T follicular helper cell (primary cell): ENCODE results near the gene TBC1D14.
A peak's percentile ranks its signal among the peaks of the same experiment; 100 is the strongest.
"Not testable (repeated sequence)": the region's sequence is repeated elsewhere in the genome, so short reads cannot be mapped to it uniquely, and the experiment has no call there.

Experiments
- DNase-seq: peaks from one replicate; pipeline ENCODE4 v3.0.0-alpha.2; 2020; ENCODE audit warnings: low read depth

Gene TBC1D14

DNA sequence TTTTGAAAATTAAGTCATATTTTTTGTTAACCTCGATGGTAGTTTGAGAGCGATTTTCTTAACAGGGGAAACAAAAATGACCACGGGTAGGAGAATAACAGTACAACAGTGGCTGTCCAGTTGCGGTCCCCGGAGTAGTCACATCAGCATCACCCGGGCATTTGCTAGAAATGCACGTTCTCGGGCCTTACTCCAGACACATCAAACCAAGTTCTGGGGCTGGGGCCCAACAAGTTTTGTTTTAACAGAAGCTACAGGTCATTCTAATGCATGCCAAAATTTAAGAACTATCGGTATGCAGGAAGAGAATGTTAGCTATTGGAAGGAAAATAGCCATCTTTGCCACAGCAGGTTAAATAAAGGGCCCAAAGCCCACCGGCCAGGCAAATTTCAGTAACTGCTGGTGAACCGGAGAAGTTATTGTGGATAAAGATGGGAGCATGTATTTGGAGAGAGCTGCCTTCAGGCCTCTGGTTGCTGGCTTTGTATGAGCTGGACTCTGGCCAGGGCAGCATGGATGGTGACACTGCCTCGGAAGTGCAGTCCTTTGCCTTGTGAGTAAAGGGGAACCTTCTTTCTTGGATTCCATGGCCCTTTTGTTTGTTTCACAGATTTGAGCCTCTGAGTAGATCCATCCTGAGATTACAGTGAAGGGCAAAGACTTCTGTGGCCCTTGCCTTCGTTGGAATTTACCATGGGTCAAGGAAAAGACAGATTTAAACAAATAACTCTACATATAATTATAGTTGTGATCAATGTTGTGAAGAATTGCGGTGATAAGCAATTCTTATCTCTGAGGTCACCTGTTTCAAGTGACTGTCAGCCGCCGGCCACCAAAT is 62.1 kb downstream of the TBC1D14 start:
- DNase-seq = no peak

DNA sequence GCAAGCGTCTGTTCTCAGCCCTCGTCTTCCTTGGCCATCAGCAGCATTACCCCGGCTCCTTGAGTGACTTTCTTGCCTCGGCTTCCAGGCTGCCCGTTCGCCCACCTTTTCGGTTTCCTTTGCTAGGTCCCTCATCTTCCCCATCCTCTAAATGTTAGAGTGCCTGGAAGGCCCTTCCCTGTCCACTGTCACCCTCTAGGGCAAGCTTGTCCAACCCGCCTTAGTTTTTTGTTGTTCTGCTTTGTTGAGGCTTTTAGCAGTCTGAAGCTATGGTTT is 62.7 kb downstream of the TBC1D14 start:
- DNase-seq = no peak

DNA sequence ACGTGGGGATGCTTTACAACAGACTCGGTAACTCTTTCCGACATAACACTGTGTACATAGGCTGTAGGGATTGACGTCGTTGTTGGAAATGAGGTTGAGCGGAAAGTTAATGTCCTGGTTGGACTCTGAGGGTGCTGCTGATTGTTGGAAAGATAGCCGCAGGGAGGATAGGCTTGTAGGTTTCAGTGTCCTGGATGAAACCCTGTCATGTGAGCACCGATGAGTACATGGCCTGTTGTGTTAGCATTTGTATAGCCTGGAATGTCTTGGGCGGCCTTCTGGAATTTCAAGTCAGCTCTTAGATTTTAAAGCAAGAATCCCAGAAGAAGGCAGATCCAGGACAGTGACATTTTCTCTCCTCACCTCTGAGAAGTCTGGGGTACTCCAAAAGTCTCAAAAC is 63.3 kb downstream of the TBC1D14 start:
- DNase-seq = no peak

DNA sequence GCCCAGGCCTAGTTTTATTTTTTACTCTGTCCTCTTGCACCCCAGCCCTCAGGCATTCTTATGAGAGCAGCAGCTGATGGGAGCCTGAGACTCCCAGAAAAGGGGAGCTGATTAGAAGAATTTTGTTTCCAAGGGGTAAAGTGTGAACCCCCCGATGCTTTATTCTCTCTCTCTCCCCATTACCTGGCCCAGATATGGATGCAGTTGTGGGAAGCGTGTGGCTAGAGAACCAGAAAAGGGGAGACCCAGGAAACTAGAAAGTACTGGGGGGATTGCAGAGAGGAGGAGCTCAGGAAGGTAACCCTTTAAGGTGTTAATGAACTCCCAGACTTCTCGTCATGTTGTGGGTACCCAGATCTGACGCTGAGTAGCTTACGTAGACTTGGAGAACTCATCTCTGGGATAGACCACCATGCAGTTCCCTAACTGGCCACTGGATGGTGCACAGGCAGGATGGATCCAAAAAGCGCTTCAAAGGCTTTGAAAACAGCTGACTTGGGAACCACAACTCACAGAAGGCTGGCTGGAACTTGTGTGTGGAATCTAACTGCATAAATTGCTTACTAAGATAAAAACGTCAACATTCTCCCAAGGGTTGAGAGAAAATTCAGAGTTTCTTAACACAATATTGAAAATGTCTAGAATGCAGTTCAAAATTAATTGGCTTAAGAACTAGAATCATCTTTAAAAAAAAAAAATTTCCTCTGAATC is 64.7 kb downstream of the TBC1D14 start:
- DNase-seq = peak; percentile 72

DNA sequence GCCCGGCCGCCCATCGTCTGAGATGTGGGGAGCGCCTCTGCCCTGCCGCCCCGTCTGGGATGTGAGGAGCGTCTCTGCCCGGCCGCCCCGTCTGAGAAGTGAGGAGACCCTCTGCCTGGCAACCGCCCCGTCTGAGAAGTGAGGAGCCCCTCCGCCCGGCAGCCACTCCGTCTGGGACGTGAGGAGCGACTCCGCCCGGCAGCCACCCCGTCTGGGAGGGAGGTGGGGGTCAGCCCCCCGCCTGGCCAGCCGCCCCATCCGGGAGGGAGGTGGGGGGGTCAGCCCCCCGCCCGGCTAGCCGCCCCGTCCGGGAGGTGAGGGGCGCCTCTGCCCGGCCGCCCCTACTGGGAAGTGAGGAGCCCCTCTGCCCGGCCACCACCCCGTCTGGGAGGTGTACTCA is 68.2 kb downstream of the TBC1D14 start:
- DNase-seq = not testable (repeated sequence)

DNA sequence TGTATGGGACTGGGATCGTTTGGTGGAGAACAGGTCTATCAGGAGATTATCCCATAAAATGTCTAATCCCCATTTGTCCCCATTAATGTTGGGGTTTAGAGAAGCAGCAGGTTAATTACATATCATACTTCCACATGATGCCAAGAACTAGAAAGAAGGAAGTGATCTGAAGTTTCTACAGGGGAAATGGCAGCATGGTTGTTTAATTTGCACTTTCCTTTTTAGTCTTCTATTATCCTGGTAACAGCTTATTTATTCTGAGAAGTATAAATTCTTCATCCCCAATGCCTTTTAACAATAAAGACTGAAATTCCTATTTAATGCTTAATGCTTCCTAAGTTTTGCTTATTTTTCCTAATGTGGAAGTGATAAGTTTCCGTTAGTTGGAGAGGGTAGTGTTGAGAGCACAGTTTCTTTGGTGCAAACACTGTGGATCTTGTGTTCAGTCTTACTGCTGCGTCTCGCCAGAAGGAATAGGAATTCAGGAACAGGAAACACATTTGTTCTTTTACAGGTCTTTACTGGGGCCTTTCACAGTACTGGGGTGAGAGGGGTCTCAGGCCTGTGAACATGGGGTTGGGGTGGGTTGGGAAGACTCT is 74.0 kb downstream of the TBC1D14 start:
- DNase-seq = no peak

DNA sequence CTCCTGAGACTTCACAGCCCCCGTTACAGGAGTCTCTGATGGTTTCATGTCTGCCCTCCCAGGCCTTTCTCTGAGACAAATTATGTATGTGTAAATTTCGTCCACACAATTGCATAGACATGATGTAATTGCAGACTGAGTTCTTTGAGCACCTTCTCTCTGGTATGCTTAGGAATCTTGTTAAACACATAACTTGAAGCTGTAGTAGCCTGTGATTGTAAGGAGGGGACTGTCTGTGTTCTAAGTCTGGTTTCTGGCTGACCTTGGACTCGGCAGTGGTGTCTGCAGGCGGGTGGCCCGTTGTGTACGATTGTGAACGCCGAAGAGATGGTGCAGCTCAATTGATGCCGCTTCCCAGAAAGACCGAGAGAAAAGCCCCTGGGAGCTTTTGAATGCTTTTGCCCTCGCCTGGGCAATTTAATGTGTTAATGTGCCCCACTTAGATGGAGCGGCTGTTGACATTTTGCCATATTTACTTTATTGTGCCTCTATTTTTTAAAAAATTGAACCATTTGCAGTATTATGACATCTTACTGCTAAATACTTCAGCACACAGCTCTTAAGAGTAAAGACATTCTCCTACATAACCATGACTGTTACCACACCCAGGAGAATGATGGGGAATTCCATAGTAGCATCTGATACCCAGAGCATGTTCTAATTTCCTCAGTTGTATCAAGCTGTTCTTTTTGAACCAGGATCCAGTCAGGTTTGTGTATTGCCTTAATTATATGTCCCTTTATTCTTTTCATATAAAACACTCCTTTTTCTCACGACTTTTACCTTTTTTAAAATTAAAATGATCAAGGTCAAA is 75.2 kb downstream of the TBC1D14 start:
- no peak for DNase-seq

DNA sequence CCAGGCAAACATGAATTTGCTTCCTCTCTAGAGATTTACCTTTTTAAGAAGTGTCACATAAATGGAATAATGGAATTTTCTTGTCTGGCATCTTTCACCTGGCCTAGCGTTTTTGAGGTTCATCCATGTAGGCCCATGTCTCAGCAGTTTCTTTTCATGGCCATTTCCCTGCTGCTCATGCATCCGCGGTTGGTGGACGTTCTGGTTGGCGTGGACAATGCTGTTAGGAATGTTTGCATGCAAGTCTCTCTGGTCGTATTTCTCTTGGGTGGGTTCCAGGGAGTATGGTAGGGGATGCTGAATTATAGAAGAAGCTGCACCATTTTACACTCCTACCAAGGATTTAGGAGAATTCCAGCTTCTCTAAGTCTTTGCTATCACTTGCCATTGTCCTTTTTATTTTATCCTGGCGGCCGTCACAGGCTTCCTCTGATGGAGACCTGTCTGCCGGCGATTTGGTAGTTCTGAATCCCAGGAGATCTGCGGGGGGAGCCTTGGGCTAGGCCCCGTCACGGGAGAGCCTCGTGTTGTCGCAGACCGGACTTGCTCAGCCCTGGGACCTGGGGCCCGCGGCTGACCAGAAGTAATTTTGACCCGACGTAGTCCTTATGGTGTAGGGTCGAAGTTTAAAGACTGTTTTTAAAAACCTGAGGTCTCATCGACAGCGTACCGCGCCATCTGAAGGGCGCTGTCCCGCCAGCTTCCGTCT is 76.6 kb downstream of the TBC1D14 start:
- no peak for DNase-seq

DNA sequence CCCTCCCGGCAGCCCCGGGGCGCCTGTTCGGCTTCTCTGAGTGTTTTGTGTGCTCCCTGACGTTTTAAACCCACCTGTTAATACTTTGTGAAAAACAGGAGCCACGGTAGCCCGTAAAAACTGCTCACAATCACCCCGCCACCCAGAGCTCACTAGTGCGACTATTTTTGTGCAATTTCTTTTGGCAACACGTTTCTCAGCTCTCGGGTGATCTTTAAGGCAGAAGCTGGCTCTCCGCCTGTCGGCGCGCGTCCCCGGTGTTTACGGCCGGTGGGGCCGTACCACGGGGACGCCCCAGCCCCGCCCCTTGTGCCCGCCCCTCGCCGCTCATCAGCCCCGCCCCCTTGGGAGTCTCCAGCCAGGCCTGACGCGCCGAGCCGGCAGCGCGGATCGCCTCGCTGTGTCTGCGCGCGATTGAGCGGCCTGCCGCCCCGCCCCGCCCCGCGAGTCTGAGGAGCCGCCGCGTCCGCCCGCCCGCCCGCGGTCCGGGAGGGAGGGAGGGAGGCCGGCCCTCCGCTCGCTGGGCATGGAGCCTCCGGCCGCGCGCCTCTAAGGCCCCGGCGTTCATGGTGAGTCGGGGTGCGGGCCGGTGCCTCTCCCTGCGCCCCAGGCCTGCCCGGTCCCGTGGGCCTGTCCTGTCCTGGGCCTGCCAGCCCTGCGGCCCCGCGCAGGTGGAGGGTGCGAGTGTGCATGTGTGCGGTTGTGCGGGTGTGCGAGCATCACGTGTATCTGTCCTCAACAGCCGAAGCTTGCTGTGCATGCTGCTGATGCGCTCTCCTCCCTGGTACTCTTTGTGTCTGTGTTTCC is 77.4 kb downstream of the TBC1D14 start:
- DNase-seq = peak; percentile 92

DNA sequence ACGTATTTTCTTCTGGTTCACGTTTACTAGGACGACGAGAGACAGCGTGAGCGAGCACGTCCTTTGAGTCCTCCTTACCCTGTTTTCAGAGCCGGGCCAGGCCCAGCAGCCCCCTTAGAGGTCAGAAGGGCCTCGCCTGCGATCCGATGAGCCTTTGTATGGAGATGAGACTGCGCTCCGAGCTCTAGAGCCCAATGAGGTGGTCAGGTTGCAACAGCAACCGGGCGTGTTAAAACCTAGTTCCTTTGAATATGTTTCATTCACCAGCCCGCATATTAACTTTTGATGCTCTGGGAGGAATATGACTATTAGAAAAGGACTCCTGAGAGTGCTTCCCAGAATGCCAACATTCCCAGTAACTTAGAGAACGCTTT is 77.9 kb downstream of the TBC1D14 start:
- DNase-seq = no peak

DNA sequence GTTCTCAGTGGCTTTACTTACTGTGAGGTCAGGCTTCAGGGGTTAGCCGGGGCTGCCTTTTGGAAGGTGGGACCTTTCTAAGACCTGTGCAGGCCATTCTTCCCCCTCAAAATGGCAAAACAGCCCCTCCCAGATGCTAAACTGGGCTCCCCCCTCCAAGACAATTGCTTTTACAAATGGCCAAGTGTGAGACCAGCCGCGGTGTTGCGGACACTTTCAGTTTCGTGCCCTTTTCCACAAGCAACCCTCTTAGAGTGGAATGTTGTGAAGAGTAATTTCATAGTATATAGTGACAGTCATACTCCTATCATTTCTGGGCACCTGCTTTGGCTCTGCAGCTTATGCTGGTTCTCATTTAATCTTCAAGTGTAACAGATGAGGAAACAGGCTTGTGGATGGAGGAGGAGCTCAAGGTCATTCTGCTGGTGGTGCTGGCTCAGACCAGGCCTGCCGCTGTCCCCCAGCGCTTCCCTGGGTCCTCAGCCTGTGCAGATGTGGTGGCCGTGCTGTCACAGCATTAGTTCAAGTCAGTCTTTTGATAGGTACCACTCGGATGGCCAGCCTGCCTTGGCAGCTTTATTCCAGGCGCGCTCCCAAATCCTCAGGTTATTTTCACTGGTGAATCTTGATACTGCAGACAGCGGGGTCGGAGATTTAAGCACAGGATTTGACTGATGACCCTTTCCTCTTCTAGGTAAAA is 78.5 kb downstream of the TBC1D14 start:
- DNase-seq = no peak

DNA sequence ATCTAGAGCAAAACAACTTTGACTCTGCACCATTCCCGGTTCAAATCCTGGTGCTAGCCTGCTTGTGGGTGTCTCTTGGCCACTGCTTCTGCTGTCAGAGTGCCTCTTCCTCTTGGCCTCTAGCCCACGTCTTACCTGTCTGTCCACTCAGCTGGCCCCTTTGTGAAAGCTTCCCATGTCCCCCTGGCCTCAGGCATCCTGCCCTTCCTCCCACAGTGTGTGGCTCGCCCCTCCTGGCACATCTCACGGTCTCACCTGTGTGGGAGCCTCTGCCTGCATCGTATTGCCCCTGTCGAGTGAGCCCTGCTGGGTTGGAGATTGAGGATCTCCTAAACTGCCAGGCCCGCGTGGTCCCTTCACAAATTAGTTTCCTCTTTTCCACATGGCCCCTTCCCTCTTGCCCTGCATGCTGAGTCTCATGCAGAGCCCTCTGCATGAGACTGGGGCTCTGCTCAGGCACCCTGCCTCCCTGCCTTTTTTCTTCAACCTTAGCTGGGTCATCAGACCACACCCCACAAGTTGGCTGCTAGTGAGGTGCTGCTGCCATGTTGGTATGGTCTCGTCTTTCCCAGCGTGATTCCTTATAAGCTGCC is 79.8 kb downstream of the TBC1D14 start:
- DNase-seq = no peak

DNA sequence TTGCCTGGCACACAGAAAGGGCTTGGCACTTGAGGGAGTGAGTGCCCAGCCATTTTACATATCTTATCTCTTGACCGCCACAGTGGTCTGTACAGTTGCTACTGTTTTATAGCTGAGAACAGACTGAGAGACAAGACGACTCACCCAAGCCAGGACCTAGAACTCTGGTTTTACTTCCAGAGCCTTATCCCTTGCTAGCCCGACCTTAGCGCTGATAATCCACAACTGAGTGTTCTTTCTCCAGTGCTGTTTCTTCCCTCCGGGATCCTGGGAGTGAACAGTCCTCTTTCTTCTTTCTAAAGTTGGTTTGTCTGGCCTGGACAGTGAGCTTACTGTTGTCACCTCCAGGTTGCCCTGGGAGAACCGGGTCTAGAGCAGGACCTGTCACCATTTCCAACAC is 81.0 kb downstream of the TBC1D14 start:
- DNase-seq = no peak

DNA sequence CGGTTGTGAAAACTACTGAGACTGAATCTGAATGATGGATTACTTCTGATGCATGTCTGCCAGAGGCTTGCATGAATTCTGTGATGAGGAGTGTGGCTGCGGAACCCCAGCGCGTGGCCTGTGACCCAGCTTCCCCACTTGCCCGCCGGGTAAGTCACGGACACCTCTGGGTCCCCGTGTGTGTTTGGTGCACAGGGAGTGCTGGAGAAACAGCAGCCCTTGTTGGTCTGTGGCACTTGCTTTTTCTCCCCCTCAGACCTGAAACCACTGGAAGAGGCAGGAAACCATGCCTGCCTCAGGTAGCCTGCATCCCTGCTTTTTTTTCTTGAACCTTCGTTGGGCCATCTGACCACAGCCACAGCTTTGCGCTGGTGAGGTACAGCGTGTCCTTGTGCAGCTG is 81.6 kb downstream of the TBC1D14 start:
- no peak for DNase-seq

DNA sequence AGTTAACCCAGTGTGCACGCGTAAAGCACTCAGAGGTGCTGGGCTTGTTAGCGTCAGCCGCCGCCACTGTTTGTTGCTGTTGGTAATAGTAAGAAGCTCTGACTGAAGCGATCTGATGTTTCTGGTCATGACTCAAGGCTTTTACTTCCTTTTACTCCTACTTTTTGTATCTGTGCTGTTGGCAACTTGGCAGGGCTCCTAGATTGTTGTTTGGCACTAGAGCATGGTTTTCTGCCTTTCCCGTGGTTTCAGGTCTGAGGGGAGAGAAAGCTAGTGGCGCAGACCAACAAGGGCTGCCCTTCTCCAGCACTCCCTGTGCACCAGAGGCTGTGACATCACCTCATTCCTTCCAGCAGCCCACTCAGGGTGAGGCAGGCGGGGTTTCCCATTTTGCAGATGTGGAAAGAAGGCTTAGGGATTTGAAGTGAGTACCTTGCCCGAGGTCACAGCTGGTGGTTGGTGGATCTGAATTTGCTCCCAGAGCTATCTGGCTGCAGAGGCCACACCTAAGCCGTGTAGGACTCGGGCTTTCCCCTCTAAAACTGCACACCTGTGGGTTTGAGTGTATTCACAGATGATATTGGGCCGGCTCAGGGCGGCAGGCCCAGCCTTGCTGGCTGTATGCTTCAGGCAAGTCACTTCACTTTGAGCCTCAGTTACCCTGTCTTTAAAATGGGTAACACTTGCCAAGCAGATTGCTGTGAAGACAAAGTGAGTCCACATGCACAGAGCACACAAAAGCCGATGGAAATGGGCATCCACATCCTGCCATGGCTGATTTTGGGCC is 82.3 kb downstream of the TBC1D14 start:
- no peak for DNase-seq

DNA sequence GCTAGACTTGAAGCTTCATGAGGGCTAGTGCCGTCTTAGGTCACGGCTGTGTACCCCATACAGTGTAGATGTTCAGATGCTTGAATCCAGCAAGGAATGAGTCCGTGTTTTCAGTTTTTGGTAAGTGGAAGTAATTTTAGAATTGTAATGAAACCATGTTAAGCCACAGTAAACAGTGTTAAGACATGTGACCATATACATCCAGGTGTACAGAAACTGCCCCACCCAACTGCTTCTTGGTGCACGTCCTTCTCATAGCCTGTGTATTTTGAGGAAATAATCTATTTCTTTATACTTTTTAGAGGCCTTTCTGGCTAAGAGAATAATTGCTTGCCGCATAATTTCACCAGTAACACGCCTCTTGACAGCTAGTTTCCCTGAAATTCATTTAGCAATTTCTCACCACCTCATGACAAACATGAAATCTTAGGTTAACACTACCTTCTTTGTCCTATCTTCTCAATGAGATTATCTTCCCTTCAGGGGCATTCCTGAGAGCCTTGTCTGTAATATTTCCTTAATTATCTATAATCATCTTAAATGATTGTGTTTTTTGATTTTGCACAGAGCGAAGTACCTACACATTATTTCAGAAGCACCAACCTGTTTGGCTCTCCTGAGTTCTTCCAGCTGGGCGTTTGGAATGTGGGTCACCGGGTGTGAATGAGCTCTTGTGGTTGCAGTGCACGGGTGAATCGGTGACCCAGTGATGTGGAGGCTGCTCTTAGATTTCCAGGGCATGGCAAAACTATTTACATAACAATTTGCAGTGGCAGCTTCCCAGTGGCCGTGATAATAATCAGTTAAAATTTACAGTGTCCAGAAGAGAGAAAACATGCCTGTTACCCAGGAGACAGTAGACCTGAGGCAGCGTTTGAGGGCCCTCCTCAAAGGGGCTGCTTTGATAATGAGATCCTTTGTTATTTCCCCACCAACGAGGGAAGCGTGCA is 83.4 kb downstream of the TBC1D14 start:
- no peak for DNase-seq

DNA sequence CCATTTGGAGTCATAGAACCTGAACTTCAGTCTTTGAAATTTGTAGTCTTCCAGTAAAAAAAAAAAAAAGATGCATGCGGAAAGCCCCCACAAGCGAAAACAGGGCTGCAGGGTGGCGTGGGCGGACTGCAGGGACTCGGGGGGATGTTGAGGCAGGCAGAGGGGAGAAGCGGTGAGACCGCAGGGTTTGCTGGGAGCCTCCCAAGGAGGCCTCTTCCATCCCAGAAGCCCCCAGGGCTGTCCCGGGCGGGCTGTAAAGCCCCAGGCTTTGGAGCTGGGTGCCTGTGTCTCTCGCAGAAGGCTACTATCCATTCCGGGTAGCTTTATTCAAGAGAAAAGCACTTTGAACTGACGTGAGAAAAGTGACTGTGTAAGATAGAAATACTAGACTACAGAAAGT is 86.9 kb downstream of the TBC1D14 start:
- DNase-seq = no peak
